Activated T-helper 1 cell treated with anti-CD3 and anti-CD28 coated beads, Interleukin-12 subunit alpha, Interleukin-12 subunit beta, Interleukin-2, Interleukin-4 antibody, amounts not matched to agents 30 ng/mL and 10 ng/mL and 1 ng/mL, durations not matched to agents 14 hours and 24 hours and 36 hours (primary cell): ENCODE data around the gene METTL25B. TPM values are rescaled to one million over a fixed set of nuclear protein-coding genes. Genes with fewer than 3 reads are reported as not detected.
A peak's percentile ranks its signal among the peaks of the same experiment; 100 is the strongest.

ENCODE experiments used
- DNase-seq: peaks from one replicate; pipeline ENCODE4 v3.0.0; 2021; ENCODE audit warnings: low spot score
- H3K27ac Mint-ChIP-seq: one replicate; pipeline ENCODE4 v1.8.0; 2021; ENCODE audit warnings: mild to moderate bottlenecking, mixed read lengths
- H3K27me3 Mint-ChIP-seq: one replicate; pipeline ENCODE4 v1.8.0; 2022; ENCODE audit warnings: mild to moderate bottlenecking, moderate library complexity, mixed read lengths; ENCODE audit not compliant: insufficient read depth
- H3K36me3 Mint-ChIP-seq: one replicate; pipeline ENCODE4 v1.8.0; 2021; ENCODE audit warnings: low read depth, mixed read lengths
- H3K4me1 Mint-ChIP-seq: one replicate; pipeline ENCODE4 v1.8.0; 2021; ENCODE audit warnings: low read depth, mixed read lengths
- H3K4me3 Mint-ChIP-seq: one replicate; pipeline ENCODE4 v1.8.0; 2021; ENCODE audit warnings: mild to moderate bottlenecking, moderate library complexity, mixed read lengths
- H3K9me3 Mint-ChIP-seq: one replicate; pipeline ENCODE4 v1.8.0; 2021; ENCODE audit warnings: mixed read lengths
- intact Hi-C: fragments of 100-400 bp; cut with micrococcal nuclease; formaldehyde crosslinking; loops from one replicate; pipeline ENCODE4 v1.15.1; 2024
- total RNA-seq: library from RNA; stranded (reverse); gene quantifications from 2 replicates; pipeline ENCODE4 v1.2.3, GENCODE V29; 2022

The METTL25B gene
- total RNA-seq, 1 donor from 2014 or later: 38.9 TPM

- Mint-ChIP-seq H3K27me3 (no peaks in the 10 kb centered on the region), H3K36me3 (peaks cover 35% of the 10 kb centered on the region), H3K4me1 (peaks cover 23% of the 10 kb centered on the region), H3K27ac (peak overlapping the region; percentile 68), H3K9me3 (no peaks in the 10 kb centered on the region), H3K4me3 (no peak overlapping the region)
- DNase-seq: no peak
- intact Hi-C loops: loop anchor here (1.0 kb wide), 1 partner anchor 32 kb away; no protein-coding TSS in a partner anchor
These were observed 6.7 kb upstream of the METTL25B start for GRCh38 chr1:156721535-156721934.

GRCh38 chr1:156725683-156726280 lies 2.5 kb upstream of the METTL25B start:
- Mint-ChIP-seq H3K27me3 (no peaks in the 10 kb centered on the region), H3K4me1 (peaks cover 34% of the 10 kb centered on the region), H3K9me3 (no peaks in the 10 kb centered on the region), H3K27ac (no peak overlapping the region), H3K4me3 (no peak overlapping the region), H3K36me3 (peaks cover 28% of the 10 kb centered on the region)
- intact Hi-C loops: loop anchor here (1.0 to 5.0 kb wide), 8 partner anchors 19 to 223 kb away; partner anchors contain the start of genes INSRR, MEF2D and NAXE
- peak; percentile 75 for DNase-seq

GRCh38 chr1:156726549-156727226 lies 1.6 kb upstream of the METTL25B start:
- no peak overlapping the region for H3K27ac Mint-ChIP-seq
- DNase-seq: peak; percentile 41
- intact Hi-C loops: loop anchor here (1.0 to 5.0 kb wide), 8 partner anchors 20 to 224 kb away; partner anchors contain the start of genes INSRR, MEF2D and NAXE
- peaks cover 23% of the 10 kb centered on the region for H3K36me3 Mint-ChIP-seq
- no peaks in the 10 kb centered on the region for H3K9me3 Mint-ChIP-seq
- no peaks in the 10 kb centered on the region for H3K27me3 Mint-ChIP-seq
- H3K4me3 Mint-ChIP-seq: no peak overlapping the region
- peaks cover 32% of the 10 kb centered on the region for H3K4me1 Mint-ChIP-seq

GRCh38 chr1:156727492-156727891 lies 777 bp upstream of the METTL25B start:
- intact Hi-C loops: loop anchor here (2.0 to 5.0 kb wide), 4 partner anchors 21 to 225 kb away; partner anchors contain the start of genes MEF2D and NAXE
- no peaks in the 10 kb centered on the region for H3K27me3 Mint-ChIP-seq
- no peak overlapping the region for H3K4me3 Mint-ChIP-seq
- H3K36me3 Mint-ChIP-seq: peaks cover 24% of the 10 kb centered on the region
- DNase-seq: no peak
- no peaks in the 10 kb centered on the region for H3K9me3 Mint-ChIP-seq
- no peak overlapping the region for H3K27ac Mint-ChIP-seq
- peaks cover 32% of the 10 kb centered on the region for H3K4me1 Mint-ChIP-seq

GRCh38 chr1:156728599-156729462 lies 562 bp downstream of the METTL25B start, which contains the start of gene ISG20L2:
Gene ISG20L2, minus strand, starts transcription at chr1:156728766. Its CDS starts 1,114 bp downstream, at chr1:156727652.
- Mint-ChIP-seq H3K4me3 (no peak within 1 kb of the TSS), H3K4me1 (peaks cover 30% of the 10 kb centered on the region), H3K27me3 (no peaks in the 10 kb centered on the region), H3K9me3 (no peaks in the 10 kb centered on the region), H3K36me3 (peaks cover 21% of the 10 kb centered on the region), H3K27ac (no peak within 1 kb of the TSS)
- DNase-seq: peak; percentile 96
- intact Hi-C loops: loop anchor here (1.0 to 5.0 kb wide), 8 partner anchors 12 to 391 kb away; partner anchors contain the start of genes CCT3, HDGF, MEF2D and MRPL24

- intact Hi-C loops: no loop called here
- Mint-ChIP-seq H3K9me3 (no peaks in the 10 kb centered on the region), H3K36me3 (peaks cover 16% of the 10 kb centered on the region), H3K27ac (no peak overlapping the region), H3K27me3 (no peaks in the 10 kb centered on the region), H3K4me3 (no peak overlapping the region), H3K4me1 (peaks cover 28% of the 10 kb centered on the region)
- no peak for DNase-seq
These were observed 5.8 kb downstream of the METTL25B start for GRCh38 chr1:156733989-156734584.

GRCh38 chr1:156738407-156738806 lies 10.1 kb downstream of the METTL25B start:
- peaks cover 37% of the 10 kb centered on the region for H3K36me3 Mint-ChIP-seq
- no peak overlapping the region for H3K4me3 Mint-ChIP-seq
- no peak for DNase-seq
- no peaks in the 10 kb centered on the region for H3K9me3 Mint-ChIP-seq
- peaks cover 31% of the 10 kb centered on the region for H3K4me1 Mint-ChIP-seq
- no peak overlapping the region for H3K27ac Mint-ChIP-seq
- intact Hi-C loops: no loop called here
- no peaks in the 10 kb centered on the region for H3K27me3 Mint-ChIP-seq

- peaks cover 42% of the 10 kb centered on the region for H3K36me3 Mint-ChIP-seq
- intact Hi-C loops: no loop called here
- no peak for DNase-seq
- peak overlapping the region; percentile 69 for H3K4me3 Mint-ChIP-seq
- no peaks in the 10 kb centered on the region for H3K27me3 Mint-ChIP-seq
- H3K9me3 Mint-ChIP-seq: no peaks in the 10 kb centered on the region
- peaks cover 36% of the 10 kb centered on the region for H3K4me1 Mint-ChIP-seq
- peak overlapping the region; percentile 10 for H3K27ac Mint-ChIP-seq
These were observed 10.6 kb downstream of the METTL25B start for GRCh38 chr1:156738916-156739315.

- Mint-ChIP-seq H3K27ac (peak overlapping the region; percentile 94), H3K4me3 (peak overlapping the region; percentile 93), H3K9me3 (no peaks in the 10 kb centered on the region), H3K4me1 (peaks cover 47% of the 10 kb centered on the region), H3K36me3 (peaks cover 47% of the 10 kb centered on the region), H3K27me3 (no peaks in the 10 kb centered on the region)
- intact Hi-C loops: loop anchor here (5.0 to 10.0 kb wide), 4 partner anchors 238 to 883 kb away; partner anchors contain the start of genes ETV3, GON4L, MEF2D and SLC25A44
- no peak for DNase-seq
These were observed 12.0 kb downstream of the METTL25B start for GRCh38 chr1:156740237-156740740.

GRCh38 chr1:156740741-156741480 lies 12.6 kb downstream of the METTL25B start, which contains the start of gene MRPL24:
Gene MRPL24, minus strand, starts transcription at chr1:156741088. Its CDS starts 2,384 bp downstream, at chr1:156738704.
- intact Hi-C loops: loop anchor here (1.0 to 10.0 kb wide), 9 partner anchors 10 to 884 kb away; partner anchors contain the start of genes CCT3, ETV3, GON4L and HDGF
- Mint-ChIP-seq H3K4me3 (peak within 1 kb of the TSS; percentile 93), H3K4me1 (peaks cover 53% of the 10 kb centered on the region), H3K27ac (peak within 1 kb of the TSS; percentile 94), H3K9me3 (no peaks in the 10 kb centered on the region), H3K27me3 (no peaks in the 10 kb centered on the region), H3K36me3 (peaks cover 53% of the 10 kb centered on the region)
- peak; percentile 97 for DNase-seq

- peak overlapping the region; percentile 93 for H3K4me3 Mint-ChIP-seq
- H3K9me3 Mint-ChIP-seq: no peaks in the 10 kb centered on the region
- no peak for DNase-seq
- H3K4me1 Mint-ChIP-seq: peaks cover 60% of the 10 kb centered on the region
- intact Hi-C loops: loop anchor here (1.0 to 10.0 kb wide), 9 partner anchors 10 to 884 kb away; partner anchors contain the start of genes CCT3, ETV3, GON4L and HDGF
- no peaks in the 10 kb centered on the region for H3K27me3 Mint-ChIP-seq
- peaks cover 57% of the 10 kb centered on the region for H3K36me3 Mint-ChIP-seq
- peak overlapping the region; percentile 94 for H3K27ac Mint-ChIP-seq
These were observed 13.3 kb downstream of the METTL25B start for GRCh38 chr1:156741481-156741983.
